D341Med (cell line): ENCODE data around the gene RSPRY1.
"Not testable (repeated sequence)": the region's sequence is repeated elsewhere in the genome, so short reads cannot be mapped to it uniquely, and the experiment has no call there.

Experiments
- DNase-seq: peaks from one replicate; pipeline ENCODE4 v3.0.0; 2012; ENCODE audit warnings: low spot score

The RSPRY1 gene

GRCh38 chr16:57271867-57272495, 85.9 kb downstream of the RSPRY1 start:
- peak; percentile 5 for DNase-seq

- DNase-seq: peak; percentile 10
Measured at GRCh38 chr16:57273359-57273758, 87.2 kb downstream of the RSPRY1 start.

DNA sequence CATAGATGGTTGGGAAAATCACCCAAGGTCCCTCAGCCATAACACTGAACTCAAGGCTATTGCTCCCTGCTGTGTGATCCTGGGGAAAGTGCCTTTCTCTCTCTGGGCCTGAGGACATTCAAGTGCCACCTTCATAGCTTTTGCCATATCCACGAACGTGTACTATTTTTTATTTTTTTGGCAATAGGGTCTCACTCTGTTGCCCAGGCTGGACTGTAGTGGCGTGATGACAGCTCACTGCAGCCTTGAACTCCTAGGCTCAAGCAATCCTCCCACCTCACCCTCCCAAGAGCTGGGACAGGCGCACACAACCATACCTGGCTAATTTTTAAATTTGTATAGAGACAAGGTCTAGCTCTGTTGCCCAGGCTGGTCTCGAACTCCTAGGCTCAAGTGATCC, 87.7 kb downstream of the RSPRY1 start:
- DNase-seq: no peak

GRCh38 chr16:57275946-57276345, 89.8 kb downstream of the RSPRY1 start:
- DNase-seq: not testable (repeated sequence)

- DNase-seq: no peak
Measured at GRCh38 chr16:57276596-57276995, 90.5 kb downstream of the RSPRY1 start.

DNA sequence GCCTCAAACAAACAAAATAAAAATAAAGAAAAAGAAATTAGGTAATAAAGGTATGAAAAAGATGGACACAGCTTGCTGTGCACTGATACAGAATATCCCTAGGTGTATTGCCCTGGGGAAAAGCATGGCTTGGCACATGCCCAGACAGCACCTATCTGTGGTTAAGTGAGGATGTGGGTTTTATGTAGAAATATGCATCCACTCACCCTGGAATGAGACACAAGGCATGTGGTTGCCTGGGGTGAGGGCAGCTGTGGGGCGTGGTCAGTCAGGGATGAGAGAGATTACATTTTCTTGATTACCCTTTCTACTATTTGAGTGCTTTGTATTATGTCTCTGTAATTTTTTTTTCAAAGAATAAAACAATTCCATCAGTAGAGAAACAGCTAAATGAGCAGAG, 91.5 kb downstream of the RSPRY1 start:
- DNase-seq: no peak

- DNase-seq: no peak
Measured at GRCh38 chr16:57278494-57278893, 92.4 kb downstream of the RSPRY1 start.

DNA sequence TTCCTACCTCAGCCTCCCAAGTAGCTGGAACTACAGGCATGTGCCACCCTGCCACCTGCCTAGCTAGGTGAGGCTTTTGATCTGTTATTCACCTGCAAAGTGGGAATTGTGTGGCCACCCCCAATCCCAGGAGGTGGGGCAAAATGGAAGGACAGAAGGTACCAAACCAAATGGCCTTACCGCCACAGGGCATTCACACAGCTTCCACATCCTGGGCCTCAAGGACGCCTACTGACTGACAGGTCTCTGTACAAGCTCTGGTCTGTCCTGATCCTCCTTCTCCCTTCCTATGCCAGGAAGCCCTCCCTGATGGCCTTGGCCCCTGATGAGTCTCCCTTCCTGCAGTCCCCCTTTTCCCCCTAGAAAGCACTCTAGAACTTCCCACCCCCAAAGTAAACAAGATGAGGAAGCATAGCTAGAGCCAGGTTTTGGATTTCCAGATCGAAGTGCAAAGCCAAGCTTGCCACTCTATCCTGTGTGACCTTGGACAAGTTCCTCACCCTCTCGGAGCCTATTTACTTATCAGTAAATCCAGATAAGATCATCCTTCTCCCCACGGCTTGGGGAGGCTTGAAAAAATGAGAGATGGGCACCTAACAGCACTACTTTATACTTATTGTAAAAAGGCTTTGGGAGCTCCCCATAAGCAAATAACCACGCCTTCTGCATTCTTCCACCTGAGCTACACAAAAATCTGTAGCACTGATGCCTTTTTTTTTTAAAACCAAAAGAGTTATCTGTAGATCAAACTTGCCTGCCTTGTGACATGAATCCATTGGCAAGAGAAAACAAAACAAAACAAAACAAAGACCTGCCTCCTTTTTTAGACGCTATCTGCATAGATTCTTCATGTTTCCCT, 93.9 kb downstream of the RSPRY1 start:
- DNase-seq: no peak

DNA sequence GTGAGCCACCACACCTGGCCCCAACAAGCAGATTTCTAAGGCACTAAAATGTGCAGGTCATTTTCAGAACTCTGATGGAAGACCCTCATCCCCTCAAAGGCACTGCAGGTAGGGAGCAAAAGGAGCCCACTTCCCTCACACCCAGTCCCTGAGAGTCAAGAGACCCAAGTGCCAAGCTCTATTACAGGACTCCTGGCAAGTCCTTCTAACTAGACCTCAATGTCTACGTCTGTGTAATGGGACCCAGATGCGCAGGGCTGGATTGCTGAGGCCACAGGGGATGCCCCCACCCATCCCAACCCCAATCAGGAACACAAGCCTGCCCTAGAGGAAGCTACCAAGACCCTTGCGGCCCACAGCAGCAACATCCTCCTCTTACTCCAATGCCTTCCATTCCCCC, 95.7 kb downstream of the RSPRY1 start:
- DNase-seq: peak; percentile 8

DNA sequence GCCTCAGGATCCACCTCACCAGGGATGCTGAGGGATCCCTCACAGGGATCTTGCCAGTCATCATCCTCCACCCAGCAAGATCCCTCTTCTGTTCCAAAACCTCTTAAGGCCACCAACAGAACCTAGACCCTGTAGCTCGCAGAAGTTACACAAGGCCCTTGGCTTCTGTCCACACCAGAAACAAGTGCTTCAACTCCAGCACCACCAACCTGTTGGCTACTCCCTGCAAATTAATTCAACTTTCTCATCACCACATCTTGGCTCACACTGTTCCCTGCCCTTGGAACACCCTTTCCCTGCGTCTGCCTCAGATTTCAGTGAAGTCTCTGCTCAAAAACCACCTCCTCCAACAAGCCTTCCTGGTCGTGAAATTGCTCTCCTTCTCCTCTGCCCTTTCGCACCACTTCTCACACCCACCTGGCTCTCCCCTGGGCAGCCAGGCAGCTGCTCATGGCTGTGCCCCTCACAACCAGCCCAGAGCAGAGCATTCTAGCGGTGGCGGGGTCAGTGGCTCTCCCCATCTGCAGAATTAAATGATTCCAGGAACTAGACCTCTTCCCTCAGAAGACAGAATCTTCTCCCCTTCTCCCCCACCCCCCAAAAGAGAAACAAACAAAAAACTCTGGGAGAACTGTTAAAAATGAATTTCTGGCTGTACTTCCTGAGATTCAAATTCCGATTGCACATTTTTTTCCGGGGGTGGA, 96.5 kb downstream of the RSPRY1 start:
- peak; percentile 9 for DNase-seq

DNA sequence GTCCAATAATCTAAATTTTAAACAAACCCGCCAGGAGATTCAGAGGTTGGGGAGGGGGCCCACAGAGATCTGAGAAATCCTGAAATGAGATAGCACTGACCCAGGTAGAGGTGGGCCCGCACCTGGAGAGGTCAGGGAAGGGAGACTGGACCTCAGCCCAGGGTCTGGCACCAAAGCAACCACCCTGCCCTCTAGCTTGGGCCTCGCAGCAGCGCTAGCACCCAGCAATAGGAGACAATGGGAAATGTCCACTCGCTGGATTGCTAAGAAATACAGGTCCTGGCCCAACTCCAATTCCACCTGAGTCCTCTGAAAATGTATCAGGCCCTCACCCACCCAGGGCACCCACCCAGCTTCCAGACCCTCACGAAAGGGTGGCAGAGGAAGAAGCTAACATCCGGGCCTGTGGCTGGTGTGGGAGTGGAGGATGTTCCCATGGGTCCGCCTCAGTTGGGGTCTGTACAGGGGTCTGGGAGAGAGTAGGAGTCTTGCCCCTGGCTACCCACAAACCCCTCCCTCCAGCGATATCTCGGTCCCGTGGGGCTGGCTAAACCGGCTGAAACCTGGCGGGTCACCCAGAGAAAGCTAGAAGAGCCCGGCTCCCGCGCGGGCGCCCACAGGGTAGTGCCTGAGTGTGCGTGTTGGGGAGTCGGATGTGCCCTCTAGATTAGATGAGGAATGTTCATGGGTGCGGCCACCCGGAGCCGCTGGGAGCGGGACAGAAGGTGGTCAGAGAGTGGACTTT, 97.3 kb downstream of the RSPRY1 start:
- peak; percentile 29 for DNase-seq

GRCh38 chr16:57283959-57284208, 97.8 kb downstream of the RSPRY1 start:
- no peak for DNase-seq

DNA sequence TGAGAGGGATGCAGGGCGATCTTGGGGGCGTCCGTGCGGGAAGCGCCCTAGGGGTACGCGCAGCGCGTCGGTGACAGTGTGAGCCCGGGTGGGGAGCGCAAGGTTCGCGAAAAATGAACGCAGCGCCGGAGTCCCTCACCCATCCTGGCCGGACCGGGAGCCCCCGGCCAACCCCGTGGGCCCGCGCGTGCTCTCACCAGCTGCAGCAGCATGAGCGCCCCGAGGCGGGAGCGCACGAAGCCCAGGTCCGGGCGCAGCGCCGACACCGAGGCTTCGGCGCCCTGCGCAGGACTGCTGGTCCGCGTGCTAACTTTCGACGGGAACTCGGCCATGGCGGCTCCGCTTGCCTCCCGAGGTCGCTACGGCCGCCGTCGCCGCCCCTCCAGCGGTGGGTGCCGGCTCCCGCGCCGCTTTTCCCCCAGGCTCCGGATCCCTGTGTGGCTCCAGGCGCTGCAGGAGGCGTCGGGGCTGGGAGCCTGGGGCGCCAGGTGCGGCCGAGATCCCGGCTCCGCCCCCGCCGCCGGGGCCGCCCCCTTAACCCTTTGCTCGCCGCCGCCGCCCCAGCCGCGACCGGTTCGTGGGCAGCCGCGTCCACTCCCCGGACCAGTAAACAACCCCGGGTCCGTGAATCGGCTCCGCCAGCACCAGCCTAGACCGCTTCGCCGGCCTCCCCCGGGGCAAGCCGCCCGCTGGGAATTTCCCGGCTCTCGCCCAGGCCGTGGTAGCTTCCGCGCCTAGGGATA, 98.3 kb downstream of the RSPRY1 start, which contains the start of gene PLLP:
Gene PLLP (minus strand): TSS at position 464 of the 743 bp plus-strand sequence. CDS start 132 bp downstream, at position 332.
- DNase-seq: peak; percentile 89

DNA sequence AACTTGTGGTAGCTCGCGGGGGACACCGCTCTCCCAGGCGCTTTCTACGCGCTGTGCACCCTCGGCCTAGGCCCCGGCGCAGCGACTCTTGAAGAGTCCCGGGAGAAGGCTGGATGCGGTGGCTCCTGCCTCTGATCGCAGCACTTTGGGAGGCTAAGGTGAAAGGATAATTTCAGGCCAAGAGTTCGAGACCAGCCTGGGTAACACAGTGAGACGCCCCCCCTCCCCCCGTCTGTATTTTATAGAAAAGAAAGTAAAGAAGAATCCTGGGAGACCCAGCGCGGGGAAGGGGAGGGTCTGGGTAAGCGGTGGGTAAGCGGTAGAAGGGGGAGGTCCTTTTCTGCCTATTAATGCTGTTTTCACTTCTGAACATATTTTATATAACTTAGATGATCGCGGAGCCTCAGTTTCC, 98.8 kb downstream of the RSPRY1 start:
- no peak for DNase-seq

GRCh38 chr16:57285379-57285778, 99.2 kb downstream of the RSPRY1 start:
- DNase-seq: no peak

DNA sequence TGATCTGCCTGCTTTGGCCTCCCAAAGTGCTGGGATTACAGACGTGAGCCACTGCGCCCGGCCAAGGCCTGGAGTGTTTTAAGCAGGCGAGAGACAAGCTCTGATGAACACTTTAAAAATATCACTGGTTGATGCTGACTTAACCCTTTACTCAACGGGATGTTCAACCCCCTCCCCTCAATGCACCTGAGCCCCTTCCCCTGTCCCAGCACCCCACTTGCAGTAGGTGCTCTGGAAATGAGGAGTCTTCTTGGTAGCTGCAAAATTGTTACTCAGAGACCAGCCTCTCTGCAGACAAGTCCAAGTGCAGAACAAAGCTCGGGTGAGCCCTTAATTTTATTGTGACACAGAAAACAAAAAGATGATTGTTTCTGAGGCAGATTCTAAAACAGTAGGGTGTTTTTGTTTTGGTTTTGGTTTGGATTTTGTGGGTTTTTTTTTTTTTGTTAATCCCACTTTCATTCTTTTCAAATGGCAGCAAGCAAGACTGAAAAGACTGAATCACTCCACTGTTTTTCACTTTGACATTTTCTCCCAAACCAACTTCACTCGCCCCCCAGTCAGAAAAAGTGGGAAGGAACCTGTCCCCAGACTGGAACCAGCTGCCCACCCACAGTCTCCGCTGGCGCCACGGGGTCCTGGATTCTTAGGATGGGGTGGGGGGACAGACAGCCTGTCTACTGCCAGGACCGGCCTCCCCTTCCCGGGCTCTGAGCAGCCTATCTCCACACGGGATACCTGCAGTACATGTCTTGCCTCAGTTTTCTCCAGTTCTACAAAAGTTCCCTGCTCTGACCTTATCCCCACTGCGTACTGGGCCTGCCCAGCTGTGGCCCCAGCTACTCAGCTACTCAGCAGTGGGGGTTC, 103.5 kb downstream of the RSPRY1 start:
- no peak for DNase-seq
